Stimulated activated naive CD8-positive, alpha-beta T cell treated with anti-CD3 and anti-CD28 coated beads, Interleukin-15, Interleukin-2, amounts not matched to agents 100 U/mL and 50 U/mL, for 24 hours (primary cell): ENCODE data around the gene GNPTAB.
A peak's percentile ranks its signal among the peaks of the same experiment; 100 is the strongest.
"Not testable (repeated sequence)": the region's sequence is repeated elsewhere in the genome, so short reads cannot be mapped to it uniquely, and the experiment has no call there.

ENCODE experiments used
- ATAC-seq: fragments of 150-1000 bp; cut with Tn5 transposase; one replicate; pipeline ENCODE4 v1.10.0; 2021
- DNase-seq: peaks from one replicate; pipeline ENCODE4 v3.0.0; 2021

The GNPTAB gene

DNA sequence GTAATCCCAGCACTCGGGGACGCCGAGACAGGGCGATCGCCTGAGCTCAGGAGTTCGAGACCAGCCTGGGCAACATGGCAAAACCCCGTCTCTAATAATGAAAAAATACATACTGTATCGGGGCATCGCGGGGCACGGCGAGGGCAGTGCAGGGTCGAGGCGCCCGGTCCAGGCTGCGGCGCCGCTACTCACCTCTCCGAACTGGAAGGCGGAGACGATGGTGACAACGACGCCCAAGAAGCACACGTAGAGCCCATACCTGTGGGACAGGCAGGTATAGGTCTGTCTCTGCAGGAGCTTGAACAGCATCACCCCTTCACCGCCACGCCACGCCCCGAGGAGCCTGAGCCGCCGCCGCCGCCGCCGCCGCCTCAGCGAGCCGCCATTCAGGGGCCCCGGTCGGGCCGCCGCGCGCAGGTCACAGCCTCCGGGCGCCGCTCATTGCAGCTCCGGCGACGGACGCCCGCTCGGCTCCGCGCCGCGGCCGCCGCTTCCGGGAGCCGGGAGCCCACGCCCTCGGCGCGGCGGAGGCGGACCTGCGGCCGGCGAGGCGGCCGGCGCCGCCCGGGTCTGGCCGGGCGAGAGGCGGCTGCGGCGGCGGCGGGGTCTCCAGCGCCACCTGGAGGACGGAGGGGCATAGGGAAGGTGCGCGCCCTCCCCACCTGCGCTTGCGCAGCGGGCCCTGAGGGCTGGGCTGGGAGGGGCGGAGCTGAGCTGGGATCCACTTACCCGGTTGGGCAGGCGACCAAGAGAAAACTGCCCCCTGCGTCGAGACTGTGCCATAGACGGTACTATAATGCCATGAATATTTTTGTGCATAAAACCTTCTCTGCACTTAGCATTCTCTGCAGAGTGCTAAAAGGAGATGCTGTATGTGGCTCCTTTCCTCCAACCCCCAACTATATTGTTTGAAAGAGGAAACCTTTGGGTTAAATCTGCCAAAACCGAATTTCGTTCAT lies at the start of gene GNPTAB:
Gene GNPTAB, minus strand, starts transcription at position 593 of the 959 bp plus-strand sequence. Its CDS starts 284 bp downstream, at position 309.
- ATAC-seq (peak; percentile 97), DNase-seq (peak; percentile 96)

- DNase-seq (no peak), ATAC-seq (no peak)
Observed at GRCh38 chr12:101878243-101878821, 47.6 kb upstream of the GNPTAB start.

DNA sequence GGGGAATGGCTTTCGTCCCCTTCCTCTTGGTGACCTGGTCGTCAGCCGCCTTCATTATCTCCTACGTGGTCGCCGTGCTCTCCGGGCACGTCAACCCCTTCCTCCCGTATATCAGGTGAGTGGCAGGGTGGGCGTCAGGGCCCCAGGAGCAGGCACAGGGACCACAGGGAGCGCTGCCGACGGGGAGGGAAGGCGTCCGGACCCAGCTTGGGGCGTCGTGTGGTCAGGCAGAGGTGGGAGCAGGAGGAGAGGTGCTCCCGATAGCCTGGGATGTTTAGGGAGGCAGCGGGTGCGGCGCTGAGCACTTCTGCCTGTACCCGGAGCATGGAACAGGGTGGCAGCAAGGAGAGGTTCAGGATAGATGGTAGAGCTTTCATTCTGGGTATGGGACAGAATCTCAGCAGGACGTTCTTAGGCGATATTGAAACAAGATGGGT lies 47.1 kb upstream of the GNPTAB start:
- no peak for ATAC-seq
- DNase-seq = no peak

- ATAC-seq (peak; percentile 93), DNase-seq (peak; percentile 82)
Observed at GRCh38 chr12:101876861-101877805, 46.4 kb upstream of the GNPTAB start, which contains the start of gene DRAM1. DRAM1 (plus strand) TSS chr12:101877580; CDS start chr12:101877790, 210 bp downstream.

DNA sequence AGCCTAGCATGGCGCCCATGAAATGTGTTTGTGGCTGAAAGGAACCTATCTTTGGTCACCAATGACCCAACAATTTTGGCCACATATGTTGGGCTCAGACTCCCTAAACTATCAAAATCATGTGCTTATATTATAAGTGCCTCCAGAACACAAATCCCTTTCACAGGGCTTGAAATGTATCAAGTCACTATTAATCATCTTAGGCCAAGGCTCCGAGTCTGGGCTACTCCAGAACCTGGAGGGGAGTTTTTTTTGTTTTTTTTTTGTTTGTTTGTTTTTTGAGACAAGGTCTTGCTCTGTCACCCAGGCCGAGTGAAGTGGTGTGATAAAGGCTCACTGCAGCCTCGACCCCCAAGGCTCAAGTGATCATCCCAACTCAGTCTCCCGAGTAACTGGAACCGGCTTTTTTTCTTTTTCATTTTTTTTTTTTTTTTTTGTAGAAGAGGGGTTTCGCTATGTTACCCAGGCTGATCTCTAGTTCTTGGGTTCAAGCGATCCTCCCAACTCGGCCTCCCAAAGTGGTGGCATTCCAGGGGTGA lies 45.6 kb upstream of the GNPTAB start:
- no peak for ATAC-seq
- no peak for DNase-seq

GRCh38 chr12:101875162-101875561 lies 44.4 kb upstream of the GNPTAB start:
- DNase-seq (no peak), ATAC-seq (no peak)

- DNase-seq = no peak
- ATAC-seq = no peak
Observed at GRCh38 chr12:101870925-101871324, 40.2 kb upstream of the GNPTAB start.

- ATAC-seq, DNase-seq: not testable (repeated sequence)
Observed at GRCh38 chr12:101867619-101868018, 36.9 kb upstream of the GNPTAB start.

- ATAC-seq = no peak
- no peak for DNase-seq
Observed at GRCh38 chr12:101866615-101867373, 36.0 kb upstream of the GNPTAB start.

GRCh38 chr12:101863981-101864380 lies 33.2 kb upstream of the GNPTAB start:
- DNase-seq (no peak), ATAC-seq (no peak)

DNA sequence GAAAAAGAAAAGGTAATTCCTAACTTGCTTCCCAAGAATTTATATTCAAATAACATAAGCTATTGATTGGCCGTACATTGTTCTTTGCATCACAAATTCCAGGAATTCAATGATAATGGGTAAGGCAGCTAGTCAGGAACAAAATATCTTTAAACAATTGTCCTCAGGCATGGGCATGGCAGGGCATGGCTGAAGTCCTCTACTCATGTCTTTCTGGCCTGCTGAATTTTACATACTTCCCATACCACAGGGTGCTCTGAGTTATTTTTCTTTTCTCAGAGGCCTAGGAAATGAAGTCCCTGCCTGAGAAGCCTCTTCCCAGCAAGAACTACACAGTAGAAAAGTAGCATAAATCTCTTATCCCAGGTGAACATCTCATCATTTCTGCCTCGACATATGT lies 31.5 kb upstream of the GNPTAB start:
- no peak for DNase-seq
- ATAC-seq = no peak

GRCh38 chr12:101861688-101862087 lies 30.9 kb upstream of the GNPTAB start:
- not testable (repeated sequence) for DNase-seq, ATAC-seq

DNA sequence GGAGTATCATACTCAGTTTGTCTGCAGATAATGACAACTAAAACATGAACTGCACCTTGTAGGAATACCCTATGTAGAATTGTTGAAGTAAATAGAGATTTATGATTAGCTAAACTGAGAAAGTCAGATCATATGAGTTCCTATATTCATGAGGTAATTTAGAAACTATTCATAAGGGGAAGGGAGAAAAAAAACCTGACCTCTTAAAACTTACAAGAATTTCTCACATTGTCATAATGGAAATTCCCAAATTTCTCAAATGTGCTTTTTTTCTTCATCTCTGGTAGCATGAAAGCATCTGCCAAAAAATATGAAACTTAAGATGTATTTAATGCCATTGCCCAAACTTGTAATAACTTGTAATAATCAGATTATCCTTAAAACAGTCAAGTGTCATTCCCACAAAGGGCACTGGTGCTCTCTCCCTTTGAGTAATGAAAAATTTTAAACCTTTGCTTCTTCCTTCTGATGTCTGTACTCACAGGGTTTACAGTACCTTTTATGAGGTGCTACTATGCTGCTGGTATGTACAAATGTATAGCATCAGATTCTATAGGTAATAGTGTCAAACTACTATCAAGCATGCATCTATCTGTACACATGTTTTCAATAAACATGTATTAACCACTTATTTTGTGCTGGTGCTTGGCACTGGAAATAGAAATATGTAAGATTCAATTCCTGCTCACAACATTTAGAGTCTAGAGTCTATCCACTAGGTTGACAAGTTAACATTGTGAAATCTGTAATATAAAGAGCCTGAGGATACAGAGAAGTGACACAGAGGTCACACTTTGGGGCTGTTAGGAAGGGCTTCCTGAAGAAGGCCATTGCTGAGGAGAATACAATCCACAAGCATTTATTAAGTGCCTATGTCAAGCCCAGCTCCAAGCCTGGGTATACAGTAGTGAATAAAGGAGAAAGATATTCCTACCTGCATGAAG lies 29.2 kb upstream of the GNPTAB start:
- DNase-seq (no peak), ATAC-seq (peak; percentile 55)

DNA sequence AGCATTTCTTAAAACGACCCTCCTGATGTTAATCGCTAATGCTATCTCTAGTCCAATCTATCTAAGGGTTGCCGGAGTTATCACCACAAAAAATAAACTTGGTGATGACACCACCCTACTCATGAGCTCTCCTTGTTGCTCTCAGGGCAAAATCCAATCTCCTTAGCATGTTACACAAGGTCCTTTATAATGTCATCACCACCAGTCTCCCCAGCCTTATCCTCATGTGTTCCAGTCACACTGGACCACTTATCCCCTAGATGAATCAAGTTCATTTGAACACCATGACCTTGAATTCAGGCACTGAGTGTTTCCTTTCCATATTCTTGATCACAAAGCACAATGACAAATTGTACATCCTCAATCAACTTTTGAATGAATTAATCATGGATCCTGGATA lies 27.6 kb upstream of the GNPTAB start:
- ATAC-seq (no peak), DNase-seq (no peak)

GRCh38 chr12:101857043-101857558 lies 26.3 kb upstream of the GNPTAB start:
- DNase-seq = no peak
- no peak for ATAC-seq

GRCh38 chr12:101856614-101857013 lies 25.9 kb upstream of the GNPTAB start:
- DNase-seq, ATAC-seq: not testable (repeated sequence)

- ATAC-seq (no peak), DNase-seq (no peak)
Observed at GRCh38 chr12:101855976-101856375, 25.2 kb upstream of the GNPTAB start.

- ATAC-seq (no peak), DNase-seq (no peak)
Observed at GRCh38 chr12:101855364-101855884, 24.7 kb upstream of the GNPTAB start.

GRCh38 chr12:101854747-101855146 lies 24.0 kb upstream of the GNPTAB start:
- ATAC-seq = peak; percentile 41
- DNase-seq = no peak
